Natural killer cell (primary cell): ENCODE data around the gene CXCR6. TPM values are rescaled to one million over a fixed set of nuclear protein-coding genes. Genes with fewer than 3 reads are reported as not detected.
"Not testable (repeated sequence)": the region's sequence is repeated elsewhere in the genome, so short reads cannot be mapped to it uniquely, and the experiment has no call there.

Experiments
- ATAC-seq, 3 donors: fragments of 150-1000 bp in 2 of 3; fragments of 200-7000 bp in 1 of 3; cut with Tn5 transposase; 1 replicate in 1 of 3; 2 replicates in 2 of 3; pipeline ENCODE4 v1.10.0; 2021; ENCODE audit warnings: mild to moderate bottlenecking in 2 of 3, moderate library complexity in 2 of 3
- DNase-seq, 2 donors: peaks; one replicate each; pipeline versions ENCODE4 v3.0.0 to v3.0.0-alpha.2; 2013 to 2021; ENCODE audit warnings: mixed read lengths in 1 of 2
- H3K27ac ChIP-seq: one replicate; pipeline ENCODE4 v1.5.1; 2013; ENCODE audit warnings: mild to moderate bottlenecking, low read length
- H3K27me3 ChIP-seq: one replicate; pipeline ENCODE4 v1.6.1; 2013; ENCODE audit warnings: low read length; ENCODE audit not compliant: control insufficient read depth, insufficient read depth
- H3K36me3 ChIP-seq: one replicate; pipeline ENCODE4 v1.6.1; 2013; ENCODE audit warnings: low read length; ENCODE audit not compliant: control insufficient read depth, insufficient read depth
- H3K4me1 ChIP-seq: one replicate; pipeline ENCODE4 v1.6.1; 2013; ENCODE audit warnings: low read length; ENCODE audit not compliant: control insufficient read depth, insufficient read depth
- H3K4me3 ChIP-seq: one replicate; pipeline ENCODE4 v1.5.1; 2013; ENCODE audit warnings: low read length
- H3K9me3 ChIP-seq: one replicate; pipeline ENCODE4 v1.6.1; 2013; ENCODE audit warnings: low read length; ENCODE audit not compliant: control insufficient read depth, insufficient read depth
- H3K27ac Mint-ChIP-seq, 2 donors: one replicate each; pipeline ENCODE4 v1.8.0; 2022; ENCODE audit warnings: mild to moderate bottlenecking in 2 of 2, mixed read lengths in 2 of 2, moderate library complexity in 1 of 2
- H3K27me3 Mint-ChIP-seq, 2 donors: one replicate each; pipeline ENCODE4 v1.8.0; 2022; ENCODE audit warnings: low read depth in 2 of 2, mixed read lengths in 2 of 2
- H3K36me3 Mint-ChIP-seq: one replicate; pipeline ENCODE4 v1.8.0; 2022; ENCODE audit warnings: mixed read lengths
- H3K4me1 Mint-ChIP-seq, 2 donors: one replicate each; pipeline ENCODE4 v1.8.0; 2022; ENCODE audit warnings: mixed read lengths in 2 of 2
- H3K4me3 Mint-ChIP-seq: one replicate; pipeline ENCODE4 v1.8.0; 2022; ENCODE audit warnings: mild to moderate bottlenecking, moderate library complexity, mixed read lengths
- H3K9me3 Mint-ChIP-seq, 2 donors: one replicate each; pipeline ENCODE4 v1.8.0; 2022; ENCODE audit warnings: mixed read lengths in 2 of 2
- CTCF ChIP-seq: fragments of 200-600 bp; IDR thresholded peaks from one replicate; pipeline ENCODE4 v1.8.0; 2022; ENCODE audit warnings: antibody characterized with exemption
- WGBS: methylation state at CpG from one replicate; pipeline ENCODE4 v1.1.7; 2013; ENCODE audit warnings: missing lambda C conversion rate; ENCODE audit not compliant: insufficient coverage; 5-methylcytosine and 5-hydroxymethylcytosine counted together
- intact Hi-C: fragments of 100-400 bp; cut with micrococcal nuclease; formaldehyde crosslinking; loops from one replicate; pipeline ENCODE4 v1.14.2; 2022
- total RNA-seq, 4 donors: library from RNA; stranded (reverse); fragments of 120-200 nt in 1 of 4; gene quantifications; one replicate each; pipeline versions ENCODE4 v1.2.3 to v1.2.4, GENCODE V29; 2013 to 2022

The CXCR6 gene
- total RNA-seq, 3 donors from 2014 or later (not counting 1 experiment from before 2014, with no cell fraction given): 0.95 to 2.1 (median 1.7) TPM

- WGBS: 1% methylated on average over 14 of the region's 16 CpGs
- H3K9me3 Mint-ChIP-seq: no peaks in the 10 kb centered on the region
- no peaks in the 10 kb centered on the region for H3K36me3 ChIP-seq
- peak overlapping the region; percentile 81 to 85 for H3K27ac Mint-ChIP-seq
- H3K36me3 Mint-ChIP-seq: no peaks in the 10 kb centered on the region
- H3K4me1 Mint-ChIP-seq: peaks cover 47 to 51% of the 10 kb centered on the region in 2 donors
- H3K27me3 Mint-ChIP-seq: peaks cover under 1 to 7% of the 10 kb centered on the region in 2 donors
- peak overlapping the region; percentile 85 for H3K4me3 ChIP-seq
- peaks cover 53% of the 10 kb centered on the region for H3K4me1 ChIP-seq
- ATAC-seq (peak; percentile 58 to 69 (median 68)), DNase-seq (peak; percentile 69 to 85)
- H3K27me3 ChIP-seq: no peaks in the 10 kb centered on the region
- intact Hi-C loops: loop anchor here (2.0 to 10.0 kb wide), 4 partner anchors 18 to 300 kb away; no protein-coding TSS in a partner anchor
- TF ChIP-seq CTCF: no peak
- H3K9me3 ChIP-seq: no peaks in the 10 kb centered on the region
- H3K4me3 Mint-ChIP-seq: peak overlapping the region; percentile 87
- peak overlapping the region; percentile 95 for H3K27ac ChIP-seq
Observed at GRCh38 chr3:45994419-45995235, 51.4 kb downstream of the CXCR6 start.

- Histone ChIP-seq H3K4me3 (peak within 1 kb of the TSS; percentile 85), H3K4me1 (peaks cover 47% of the 10 kb centered on the region), H3K27ac (peak within 1 kb of the TSS; percentile 95), H3K36me3 (no peaks in the 10 kb centered on the region), H3K9me3 (no peaks in the 10 kb centered on the region), H3K27me3 (no peaks in the 10 kb centered on the region)
- TF ChIP-seq CTCF: no peak
- Mint-ChIP-seq H3K27ac (peak within 1 kb of the TSS; percentile 81 to 85), H3K4me3 (peak within 1 kb of the TSS; percentile 87), H3K36me3 (no peaks in the 10 kb centered on the region), H3K9me3 (no peaks in the 10 kb centered on the region), H3K27me3 (peaks cover 7 to 16% of the 10 kb centered on the region in 2 donors), H3K4me1 (peaks cover 38 to 46% of the 10 kb centered on the region in 2 donors)
- 1% methylated on average over 67 of the region's 67 CpGs for WGBS
- intact Hi-C loops: loop anchor here (2.0 to 10.0 kb wide), 2 partner anchors 17 to 301 kb away; no protein-coding TSS in a partner anchor
- ATAC-seq (peak; percentile 81 to 92 (median 86)), DNase-seq (peak; percentile 85 to 92)
Observed at GRCh38 chr3:45995236-45996192, 52.2 kb downstream of the CXCR6 start, which contains the start of gene FYCO1. FYCO1 (minus strand) TSS chr3:45995824; CDS start chr3:45984910, 10,914 bp downstream.

- peaks cover 23 to 29% of the 10 kb centered on the region in 2 donors for H3K4me1 Mint-ChIP-seq
- not testable (repeated sequence) for H3K4me3 ChIP-seq, H3K9me3 ChIP-seq, H3K4me3 Mint-ChIP-seq, H3K27me3 ChIP-seq, DNase-seq, H3K36me3 Mint-ChIP-seq, H3K27ac Mint-ChIP-seq, H3K36me3 ChIP-seq, H3K27ac ChIP-seq, ATAC-seq, H3K9me3 Mint-ChIP-seq
- H3K4me1 ChIP-seq: peaks cover 33% of the 10 kb centered on the region
- peaks cover 8 to 16% of the 10 kb centered on the region in 2 donors for H3K27me3 Mint-ChIP-seq
- WGBS: 98% methylated on average over 19 of the region's 19 CpGs
- intact Hi-C loops: loop anchor here (10.0 kb wide), 1 partner anchor 303 kb away; no protein-coding TSS in a partner anchor
Observed at GRCh38 chr3:45997499-45997898, 54.2 kb downstream of the CXCR6 start.
